WI38 (cell line): ENCODE measurements around the gene DISC1.
"Not testable (repeated sequence)": the region's sequence is repeated elsewhere in the genome, so short reads cannot be mapped to it uniquely, and the experiment has no call there.

Experiments
- H3K4me3 ChIP-seq: 2 replicates; pipeline ENCODE4 v1.5.1; 2011; ENCODE audit warnings: low read depth, mild to moderate bottlenecking, control low read depth, low read length
- CTCF ChIP-seq: IDR thresholded peaks from 2 replicates; pipeline ENCODE4 v1.5.1; 2012; ENCODE audit warnings: low read depth, mild to moderate bottlenecking, control low read depth, low read length

The DISC1 gene

GRCh38 chr1:231964961-231965360 lies 338.4 kb downstream of the DISC1 start:
- no peak overlapping the region for H3K4me3 ChIP-seq
- no peak for TF ChIP-seq CTCF

GRCh38 chr1:231965615-231966014 lies 339.0 kb downstream of the DISC1 start:
- no peak for TF ChIP-seq CTCF
- H3K4me3 ChIP-seq = no peak overlapping the region

- no peak for TF ChIP-seq CTCF
- H3K4me3 ChIP-seq = no peak overlapping the region
Measured at GRCh38 chr1:231966983-231967382, 340.4 kb downstream of the DISC1 start.

- H3K4me3 ChIP-seq = no peak overlapping the region
- TF ChIP-seq CTCF = no peak
Measured at GRCh38 chr1:231969076-231969475, 342.5 kb downstream of the DISC1 start.

- not testable (repeated sequence) for H3K4me3 ChIP-seq
Measured at GRCh38 chr1:231969761-231970160, 343.2 kb downstream of the DISC1 start.

GRCh38 chr1:231970684-231971083 lies 344.1 kb downstream of the DISC1 start:
- no peak overlapping the region for H3K4me3 ChIP-seq
- no peak for TF ChIP-seq CTCF

- no peak overlapping the region for H3K4me3 ChIP-seq
- no peak for TF ChIP-seq CTCF
Measured at GRCh38 chr1:231971397-231972110, 345.0 kb downstream of the DISC1 start.

- H3K4me3 ChIP-seq = no peak overlapping the region
- TF ChIP-seq CTCF = no peak
Measured at GRCh38 chr1:231972111-231972445, 345.5 kb downstream of the DISC1 start.
